ENCODE results near the gene FANCC.
"Not testable (repeated sequence)": the region's sequence is repeated elsewhere in the genome, so short reads cannot be mapped to it uniquely, and the experiment has no call there.

FANCC gene

DNA sequence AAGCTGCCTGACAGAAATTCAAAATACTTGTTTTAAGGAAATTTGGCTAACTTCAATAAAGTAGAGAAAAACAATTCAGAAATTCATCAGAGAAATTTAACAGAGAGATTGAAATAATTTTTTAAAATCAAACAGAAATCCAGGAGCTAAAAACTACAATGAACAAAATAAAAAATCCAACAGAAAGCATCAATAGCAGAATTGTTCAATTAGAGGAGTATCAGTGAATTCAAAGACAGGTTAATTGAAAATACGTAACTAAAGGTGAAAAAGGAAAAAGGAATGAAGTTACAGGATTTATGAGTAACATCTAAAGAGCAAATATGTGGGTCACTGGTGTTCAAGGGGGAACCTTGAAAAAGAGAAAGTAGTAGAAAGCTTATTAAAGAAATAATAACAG is 36.8 kb downstream of the FANCC start:
- TF ChIP-seq EZH2 (IDR thresholded peaks at IDR 0.05; ENCODE audit: borderline replicate concordance, low read depth, low read length, severe bottlenecking): no peak
- TF ChIP-seq, protein P1, sequence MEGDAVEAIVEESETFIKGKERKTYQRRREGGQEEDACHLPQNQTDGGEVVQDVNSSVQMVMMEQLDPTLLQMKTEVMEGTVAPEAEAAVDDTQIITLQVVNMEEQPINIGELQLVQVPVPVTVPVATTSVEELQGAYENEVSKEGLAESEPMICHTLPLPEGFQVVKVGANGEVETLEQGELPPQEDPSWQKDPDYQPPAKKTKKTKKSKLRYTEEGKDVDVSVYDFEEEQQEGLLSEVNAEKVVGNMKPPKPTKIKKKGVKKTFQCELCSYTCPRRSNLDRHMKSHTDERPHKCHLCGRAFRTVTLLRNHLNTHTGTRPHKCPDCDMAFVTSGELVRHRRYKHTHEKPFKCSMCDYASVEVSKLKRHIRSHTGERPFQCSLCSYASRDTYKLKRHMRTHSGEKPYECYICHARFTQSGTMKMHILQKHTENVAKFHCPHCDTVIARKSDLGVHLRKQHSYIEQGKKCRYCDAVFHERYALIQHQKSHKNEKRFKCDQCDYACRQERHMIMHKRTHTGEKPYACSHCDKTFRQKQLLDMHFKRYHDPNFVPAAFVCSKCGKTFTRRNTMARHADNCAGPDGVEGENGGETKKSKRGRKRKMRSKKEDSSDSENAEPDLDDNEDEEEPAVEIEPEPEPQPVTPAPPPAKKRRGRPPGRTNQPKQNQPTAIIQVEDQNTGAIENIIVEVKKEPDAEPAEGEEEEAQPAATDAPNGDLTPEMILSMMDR (IDR thresholded peaks at IDR 0.05; ENCODE audit: borderline replicate concordance, extremely low read depth, low read length, poor library complexity, severe bottlenecking): no peak
- no peak overlapping the region for H3K27ac ChIP-seq (ENCODE audit: low read length)
- H3K4me2 ChIP-seq (ENCODE audit: insufficient read depth, low read length): no peak overlapping the region
- H2AFZ ChIP-seq (ENCODE audit: low read depth, low read length): no peak overlapping the region
- no peaks in the 10 kb centered on the region for H3K27me3 ChIP-seq (ENCODE audit: insufficient read depth, low read length, poor library complexity)
- H4K20me1 ChIP-seq (ENCODE audit: insufficient read depth, low read length): no peaks in the 10 kb centered on the region
- DNase-seq (no peak), ATAC-seq (ENCODE audit: insufficient read depth, low read depth) (no peak)
- no peaks in the 10 kb centered on the region for H3K4me1 ChIP-seq (ENCODE audit: insufficient read depth, low read length)
- H3K36me3 ChIP-seq (ENCODE audit: insufficient read depth, low read length): no peaks in the 10 kb centered on the region
- H3K9me3 ChIP-seq (ENCODE audit: insufficient read depth, low read length, severe bottlenecking): peaks cover 2% of the 10 kb centered on the region
- H3K4me3 ChIP-seq (ENCODE audit: low read depth in 1 of 2, low read length in 2 of 2): no peak overlapping the region
- H3K79me2 ChIP-seq (ENCODE audit: insufficient read depth, low read length): no peaks in the 10 kb centered on the region
- no peak overlapping the region for H3K9ac ChIP-seq (ENCODE audit: low read depth, low read length)

- ATAC-seq (ENCODE audit: insufficient read depth, low read depth) (no peak), DNase-seq (no peak)
- Histone ChIP-seq H3K9ac (ENCODE audit: low read depth, low read length) (no peak overlapping the region), H3K4me2 (ENCODE audit: insufficient read depth, low read length) (no peak overlapping the region), H2AFZ (ENCODE audit: low read depth, low read length) (no peak overlapping the region), H4K20me1 (ENCODE audit: insufficient read depth, low read length) (no peaks in the 10 kb centered on the region), H3K9me3 (ENCODE audit: insufficient read depth, low read length, severe bottlenecking) (peaks cover 2% of the 10 kb centered on the region), H3K27me3 (ENCODE audit: insufficient read depth, low read length, poor library complexity) (no peaks in the 10 kb centered on the region), H3K79me2 (ENCODE audit: insufficient read depth, low read length) (no peaks in the 10 kb centered on the region), H3K4me1 (ENCODE audit: insufficient read depth, low read length) (no peaks in the 10 kb centered on the region), H3K36me3 (ENCODE audit: insufficient read depth, low read length) (no peaks in the 10 kb centered on the region), H3K4me3 (ENCODE audit: low read depth in 1 of 2, low read length in 2 of 2) (no peak overlapping the region), H3K27ac (ENCODE audit: low read length) (no peak overlapping the region)
- no peak for TF ChIP-seq EZH2 (IDR thresholded peaks at IDR 0.05; ENCODE audit: borderline replicate concordance, low read depth, low read length, severe bottlenecking)
- TF ChIP-seq, protein P1 (IDR thresholded peaks at IDR 0.05; ENCODE audit: borderline replicate concordance, extremely low read depth, low read length, poor library complexity, severe bottlenecking): no peak
Observed at GRCh38 chr9:95277509-95277908, 40.0 kb downstream of the FANCC start.

DNA sequence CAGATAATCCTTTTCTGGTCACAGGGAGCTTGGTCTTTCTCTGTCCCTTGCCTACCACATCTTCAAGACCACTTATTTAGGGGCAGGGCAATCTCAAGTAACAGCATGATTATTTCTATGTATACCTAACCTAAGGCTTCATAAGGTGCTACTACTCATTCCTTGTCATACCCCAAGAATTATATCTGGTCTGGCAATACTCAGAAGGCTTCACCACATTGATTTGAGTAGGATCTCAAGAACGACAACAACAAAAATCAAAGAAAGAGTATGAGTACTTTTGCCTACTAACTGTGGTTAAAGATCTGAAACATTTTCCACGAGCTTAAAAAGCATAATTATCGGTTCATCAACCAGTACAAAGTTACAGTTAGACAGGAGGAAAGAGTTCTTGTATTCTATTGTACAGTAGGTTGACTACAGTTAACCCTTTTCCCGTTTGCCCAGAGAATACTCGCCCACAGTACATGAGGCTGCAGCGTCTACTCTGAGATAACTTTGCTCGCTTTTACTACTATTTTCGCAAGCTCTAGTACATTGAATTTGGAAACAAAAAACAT is 41.0 kb downstream of the FANCC start:
- TF ChIP-seq, protein P1 (IDR thresholded peaks at IDR 0.05; ENCODE audit: borderline replicate concordance, extremely low read depth, low read length, poor library complexity, severe bottlenecking): no peak
- no peak for TF ChIP-seq EZH2 (IDR thresholded peaks at IDR 0.05; ENCODE audit: borderline replicate concordance, low read depth, low read length, severe bottlenecking)
- H4K20me1 ChIP-seq (ENCODE audit: insufficient read depth, low read length): no peaks in the 10 kb centered on the region
- no peaks in the 10 kb centered on the region for H3K79me2 ChIP-seq (ENCODE audit: insufficient read depth, low read length)
- no peaks in the 10 kb centered on the region for H3K4me1 ChIP-seq (ENCODE audit: insufficient read depth, low read length)
- H3K9ac ChIP-seq (ENCODE audit: low read depth, low read length): no peak overlapping the region
- no peak overlapping the region for H3K4me3 ChIP-seq (ENCODE audit: low read depth in 1 of 2, low read length in 2 of 2)
- DNase-seq (no peak), ATAC-seq (ENCODE audit: insufficient read depth, low read depth) (no peak)
- no peak overlapping the region for H3K4me2 ChIP-seq (ENCODE audit: insufficient read depth, low read length)
- no peaks in the 10 kb centered on the region for H3K27me3 ChIP-seq (ENCODE audit: insufficient read depth, low read length, poor library complexity)
- H3K9me3 ChIP-seq (ENCODE audit: insufficient read depth, low read length, severe bottlenecking): peaks cover 2% of the 10 kb centered on the region
- H3K27ac ChIP-seq (ENCODE audit: low read length): no peak overlapping the region
- H3K36me3 ChIP-seq (ENCODE audit: insufficient read depth, low read length): no peaks in the 10 kb centered on the region
- no peak overlapping the region for H2AFZ ChIP-seq (ENCODE audit: low read depth, low read length)

DNA sequence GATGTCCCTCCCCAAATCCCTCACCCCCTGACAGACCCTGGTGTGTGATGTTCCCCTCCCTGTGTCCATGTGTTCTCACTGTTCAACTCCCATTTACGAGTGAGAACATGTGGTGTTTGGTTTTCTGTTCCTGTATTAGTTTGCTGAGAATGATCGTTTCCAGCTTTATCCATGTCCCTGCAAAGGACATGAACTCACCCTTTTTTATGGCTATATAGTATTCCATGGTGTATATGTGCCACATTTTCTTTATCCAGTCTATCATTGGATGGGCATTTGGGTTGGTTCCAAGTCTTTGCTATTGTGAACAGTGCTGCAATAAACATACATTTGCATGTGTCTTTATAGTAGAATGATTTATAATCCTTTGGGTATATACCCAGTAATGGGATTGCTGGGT is 43.3 kb downstream of the FANCC start:
- H3K4me3 ChIP-seq (ENCODE audit: low read depth in 1 of 2, low read length in 2 of 2); H3K9ac ChIP-seq (ENCODE audit: low read depth, low read length); H3K4me1 ChIP-seq (ENCODE audit: insufficient read depth, low read length); H3K9me3 ChIP-seq (ENCODE audit: insufficient read depth, low read length, severe bottlenecking); H2AFZ ChIP-seq (ENCODE audit: low read depth, low read length); H3K79me2 ChIP-seq (ENCODE audit: insufficient read depth, low read length); H3K4me2 ChIP-seq (ENCODE audit: insufficient read depth, low read length); H3K27ac ChIP-seq (ENCODE audit: low read length); H3K36me3 ChIP-seq (ENCODE audit: insufficient read depth, low read length); DNase-seq; ATAC-seq (ENCODE audit: insufficient read depth, low read depth); H3K27me3 ChIP-seq (ENCODE audit: insufficient read depth, low read length, poor library complexity); H4K20me1 ChIP-seq (ENCODE audit: insufficient read depth, low read length): not testable (repeated sequence)

Data from DND-41 (cell line).